HL-60 (cell line): Measurements from ENCODE around the gene VSNL1.

Experiments used
- CTCF ChIP-seq: IDR thresholded peaks from one replicate; pipeline ENCODE4 v1.5.1; 2011; ENCODE audit warnings: low read length, control low read depth, inconsistent platforms; ENCODE audit not compliant: insufficient read depth
- GABPA ChIP-seq: IDR thresholded peaks from 2 replicates; pipeline ENCODE4 v1.6.1; 2012; ENCODE audit warnings: low read depth
- POLR2AphosphoS5 ChIP-seq: IDR thresholded peaks from 2 replicates; pipeline ENCODE4 v1.6.1; 2012; ENCODE audit warnings: low read depth
- REST ChIP-seq: IDR thresholded peaks from 2 replicates; pipeline ENCODE4 v1.6.1; 2012; ENCODE audit warnings: low read depth; ENCODE audit not compliant: insufficient replicate concordance
- SPI1 ChIP-seq: IDR thresholded peaks from 2 replicates; pipeline ENCODE4 v1.6.1; 2012; ENCODE audit warnings: low read depth, mild to moderate bottlenecking, borderline replicate concordance

- TF ChIP-seq CTCF (no peak), GABPA (no peak), POLR2AphosphoS5 (no peak), REST (no peak), SPI1 (no peak)
These were observed 4.1 kb upstream of the VSNL1 start for GRCh38 chr2:17536416-17536815.
